Stomach (tissue), 9 donors: ENCODE data around the gene DEPP1. TPM values are rescaled to one million over a fixed set of nuclear protein-coding genes. Genes with fewer than 3 reads are reported as not detected.

Source experiments
- DNase-seq, 2 donors: peaks; one replicate each; pipeline versions ENCODE4 v3.0.0 to v3.0.0-alpha.2; 2013 to 2019
- H3K27ac ChIP-seq, 5 donors: fragments of 200-600 bp in 4 of 5; sonication (generic) in 4 of 5; one replicate each; pipeline ENCODE4 v1.5.1; 2013 to 2019; ENCODE audit warnings: mild to moderate bottlenecking in 1 of 5, moderate library complexity in 1 of 5
- H3K27me3 ChIP-seq, 3 donors: fragments of 200-600 bp; sonication (generic); one replicate each; pipeline ENCODE4 v1.5.1; 2017 to 2019; ENCODE audit warnings: mixed run types in 1 of 3
- H3K36me3 ChIP-seq, 4 donors: fragments of 200-600 bp; sonication (generic); 1 replicate in 3 of 4; 2 replicates in 1 of 4; pipeline ENCODE4 v1.5.1; 2016 to 2019
- H3K4me1 ChIP-seq, 4 donors: fragments of 200-600 bp; sonication (generic); one replicate each; pipeline ENCODE4 v1.5.1; 2016 to 2019
- H3K4me3 ChIP-seq, 4 donors: fragments of 200-600 bp; sonication (generic) in 3 of 4; one replicate each; pipeline ENCODE4 v1.5.1; 2016 to 2019; ENCODE audit warnings: mild to moderate bottlenecking in 1 of 4
- H3K9me3 ChIP-seq, 4 donors: fragments of 200-600 bp; sonication (generic); one replicate each; pipeline ENCODE4 v1.5.1; 2016 to 2019
- EP300 ChIP-seq: sonication (generic); formaldehyde crosslinking; IDR thresholded peaks from one replicate; pipeline ENCODE4 v1.6.1; 2017; ENCODE audit warnings: antibody characterized with exemption
- POLR2A ChIP-seq, 4 donors: fragments of 450-650 bp; IDR thresholded peaks; one replicate each; pipeline ENCODE4 v1.6.1; 2016; ENCODE audit warnings: antibody characterized with exemption in 4 of 4, control low read depth in 2 of 4, mild to moderate bottlenecking in 1 of 4, moderate library complexity in 1 of 4
- POLR2AphosphoS5 ChIP-seq, 3 donors: sonication (generic); formaldehyde crosslinking; IDR thresholded peaks; one replicate each; pipeline ENCODE4 v1.6.1; 2016; ENCODE audit warnings: antibody characterized with exemption in 3 of 3
- WGBS, 5 donors: extraction: QIAGEN DNeasy Blood & Tissue Kit in 3 of 5; methylation state at CpG; one replicate each; pipeline versions ENCODE4 v1.1.5 to v1.1.7; 2013 to 2018; 5-methylcytosine and 5-hydroxymethylcytosine counted together
- intact Hi-C: fragments of 100-400 bp; cut with DNase I; formaldehyde crosslinking; loops from one replicate; pipeline ENCODE4 v1.15.1; 2023; ENCODE audit warnings: low total_unique reads
- polyA plus RNA-seq, 3 donors: library from polyadenylated mRNA; stranded (reverse); fragments of 200-250 nt; gene quantifications; one replicate each; pipeline ENCODE4 v1.2.3, GENCODE V29; 2013
- total RNA-seq, 5 donors: library from RNA; depleted of rRNA; stranded (reverse); fragments of >200 nt; gene quantifications; one replicate each; pipeline versions ENCODE4 v1.1.0 to v1.2.3, GENCODE V29; 2014 to 2016
- TF ChIP-seq, protein P1 (sequence below), 7 experiments: fragments of 450-650 bp in 4 of 7; fragments of 200-600 bp in 3 of 7; sonication (generic) in 3 of 7; IDR thresholded peaks; one replicate each; pipeline ENCODE4 v1.5.1; 2016 to 2019; ENCODE audit warnings: antibody characterized with exemption in 7 of 7, control low read depth in 2 of 7, mild to moderate bottlenecking in 1 of 7
- donor health status: healthy with polysubstance abuse.
- donor health status: Bipolar disorder and iron deficiency.
- donor health status: healthy.

The DEPP1 gene
- total and polyA plus RNA-seq, 8 donors = 9.8 to 72.9 (median 31.5) TPM

DNA sequence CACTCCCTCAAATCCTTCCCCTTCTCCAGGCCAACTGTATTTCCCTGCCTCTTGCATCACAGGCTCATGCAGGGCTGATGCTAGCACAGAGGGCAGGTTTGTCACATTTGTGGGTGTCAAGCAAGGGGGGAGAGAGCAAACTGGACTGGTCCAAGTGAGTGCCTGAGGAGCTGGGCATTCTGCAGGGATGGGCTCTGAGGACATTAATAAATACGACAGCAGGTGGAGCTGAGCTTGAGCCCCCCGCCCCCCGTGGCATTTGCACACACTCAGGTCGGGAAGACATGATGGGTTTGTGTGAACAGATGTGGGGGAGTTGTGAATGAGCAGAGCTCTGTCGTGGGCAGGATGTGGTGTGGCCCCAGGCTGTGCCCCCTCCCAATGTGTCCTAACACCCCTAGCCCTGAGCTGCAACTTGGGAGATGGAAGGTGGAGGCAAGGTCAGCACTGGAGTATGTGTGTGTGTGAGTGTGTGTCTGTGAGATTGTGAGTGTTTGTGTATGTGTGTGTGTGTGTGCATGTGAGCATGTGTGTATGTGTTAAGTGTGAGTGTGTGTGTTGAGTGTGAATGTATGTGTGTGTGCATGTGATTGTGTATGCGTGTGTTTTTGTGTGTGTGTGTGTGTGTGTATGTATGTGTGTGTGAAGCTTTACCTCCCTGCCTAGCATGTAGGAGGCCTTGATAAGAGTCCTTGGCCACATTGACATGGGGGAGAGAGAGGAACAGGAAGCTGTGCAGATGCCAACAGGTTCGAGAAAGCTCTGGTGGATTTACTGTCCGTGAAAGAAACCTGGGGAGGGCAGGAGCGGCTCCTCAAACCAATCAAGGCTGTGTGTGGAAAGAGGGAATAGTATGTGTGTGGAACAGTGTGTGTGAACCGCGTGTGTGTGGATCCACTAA lies 9.9 kb downstream of the DEPP1 start:
- Histone ChIP-seq H3K4me1 (peaks cover 40 to 68% (median 60%) of the 10 kb centered on the region in 4 donors), H3K27me3 (no peaks in the 10 kb centered on the region), H3K36me3 (peaks cover 9 to 41% (median 30%) of the 10 kb centered on the region in 4 donors), H3K9me3 (no peaks in the 10 kb centered on the region), H3K27ac (peak overlapping the region in 4 of 5 donors; percentile 39 to 70 (median 54)), H3K4me3 (peak overlapping the region in 1 of 4 donors; percentile 3)
- DNase-seq = no peak
- intact Hi-C loops = loop anchor here (5.0 kb wide), 1 partner anchor 36 kb away; no protein-coding TSS in a partner anchor
- 71 to 84% (median 78%) methylated on average over 10 to 11 of the region's 11 CpGs for WGBS, 5 donors
- no peak for TF ChIP-seq POLR2A (IDR thresholded peaks at IDR 0.05)
- peak in 1 of 3 donors; percentile 26 for TF ChIP-seq POLR2AphosphoS5 (IDR thresholded peaks at IDR 0.05)
- no peak for TF ChIP-seq EP300
- TF ChIP-seq, protein P1, sequence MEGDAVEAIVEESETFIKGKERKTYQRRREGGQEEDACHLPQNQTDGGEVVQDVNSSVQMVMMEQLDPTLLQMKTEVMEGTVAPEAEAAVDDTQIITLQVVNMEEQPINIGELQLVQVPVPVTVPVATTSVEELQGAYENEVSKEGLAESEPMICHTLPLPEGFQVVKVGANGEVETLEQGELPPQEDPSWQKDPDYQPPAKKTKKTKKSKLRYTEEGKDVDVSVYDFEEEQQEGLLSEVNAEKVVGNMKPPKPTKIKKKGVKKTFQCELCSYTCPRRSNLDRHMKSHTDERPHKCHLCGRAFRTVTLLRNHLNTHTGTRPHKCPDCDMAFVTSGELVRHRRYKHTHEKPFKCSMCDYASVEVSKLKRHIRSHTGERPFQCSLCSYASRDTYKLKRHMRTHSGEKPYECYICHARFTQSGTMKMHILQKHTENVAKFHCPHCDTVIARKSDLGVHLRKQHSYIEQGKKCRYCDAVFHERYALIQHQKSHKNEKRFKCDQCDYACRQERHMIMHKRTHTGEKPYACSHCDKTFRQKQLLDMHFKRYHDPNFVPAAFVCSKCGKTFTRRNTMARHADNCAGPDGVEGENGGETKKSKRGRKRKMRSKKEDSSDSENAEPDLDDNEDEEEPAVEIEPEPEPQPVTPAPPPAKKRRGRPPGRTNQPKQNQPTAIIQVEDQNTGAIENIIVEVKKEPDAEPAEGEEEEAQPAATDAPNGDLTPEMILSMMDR (IDR thresholded peaks at IDR 0.05) = no peak

DNA sequence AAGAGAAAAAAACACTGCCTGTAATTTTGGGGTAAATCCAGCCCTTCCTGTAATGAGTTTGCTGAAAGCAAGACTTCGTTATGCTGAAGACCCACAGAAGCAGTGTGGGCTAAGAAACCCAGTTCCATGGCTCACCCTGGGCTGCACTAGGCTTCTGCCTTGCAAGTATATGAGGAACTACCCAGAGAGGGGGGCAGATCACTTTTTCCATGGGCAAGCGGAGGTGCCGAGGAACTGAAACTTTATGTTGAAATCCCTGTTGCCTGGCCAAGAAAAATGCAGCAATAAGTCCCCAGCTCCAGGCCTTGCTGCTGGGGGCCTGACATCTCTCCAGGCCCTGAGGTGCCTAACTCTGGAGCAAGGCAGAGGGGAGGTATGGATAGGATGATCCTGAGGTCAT lies 10.5 kb downstream of the DEPP1 start:
- Histone ChIP-seq H3K27me3 (no peaks in the 10 kb centered on the region), H3K4me3 (peak overlapping the region in 1 of 4 donors; percentile 3), H3K9me3 (no peaks in the 10 kb centered on the region), H3K4me1 (peaks cover 38 to 68% (median 60%) of the 10 kb centered on the region in 4 donors), H3K27ac (peak overlapping the region in 4 of 5 donors; percentile 39 to 70 (median 54)), H3K36me3 (peaks cover 9 to 39% (median 30%) of the 10 kb centered on the region in 4 donors)
- intact Hi-C loops = loop anchor here (5.0 kb wide), 1 partner anchor 36 kb away; no protein-coding TSS in a partner anchor
- TF ChIP-seq POLR2AphosphoS5 (IDR thresholded peaks at IDR 0.05) (no peak), POLR2A (IDR thresholded peaks at IDR 0.05) (no peak), EP300 (no peak)
- TF ChIP-seq, protein P1 (IDR thresholded peaks at IDR 0.05) = no peak
- DNase-seq = no peak
- WGBS, 5 donors = 51 to 80% (median 66%) methylated on average over 3 of the region's 3 CpGs

DNA sequence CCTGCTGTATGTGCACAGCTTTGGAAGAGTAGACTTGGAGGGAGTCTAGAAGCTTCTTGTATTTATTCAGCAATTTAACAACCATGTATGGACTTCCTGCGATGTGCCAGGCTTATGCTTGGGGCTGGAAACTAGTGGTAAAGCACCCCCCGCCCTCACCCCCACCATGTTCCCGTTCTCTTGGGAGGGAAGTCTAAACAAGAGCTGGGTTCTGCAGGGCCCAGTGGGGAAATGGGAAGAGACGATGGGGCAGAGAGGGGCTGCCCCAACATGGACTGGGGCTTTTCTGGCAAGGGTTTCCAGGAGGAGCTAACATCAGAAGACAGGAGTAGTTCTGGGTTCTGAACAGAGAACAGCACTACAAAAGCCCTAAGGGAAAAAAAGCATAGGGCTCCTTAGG lies 11.0 kb downstream of the DEPP1 start:
- WGBS, 5 donors = 76 to 87% (median 85%) methylated on average over 4 of the region's 4 CpGs
- peaks cover 36 to 69% (median 58%) of the 10 kb centered on the region in 4 donors for H3K4me1 ChIP-seq
- DNase-seq = no peak
- peak overlapping the region in 4 of 5 donors; percentile 39 to 70 (median 54) for H3K27ac ChIP-seq
- no peak for TF ChIP-seq POLR2AphosphoS5 (IDR thresholded peaks at IDR 0.05)
- no peak for TF ChIP-seq POLR2A (IDR thresholded peaks at IDR 0.05)
- no peaks in the 10 kb centered on the region for H3K27me3 ChIP-seq
- intact Hi-C loops = loop anchor here (5.0 kb wide), 1 partner anchor 35 kb away; no protein-coding TSS in a partner anchor
- no peaks in the 10 kb centered on the region for H3K9me3 ChIP-seq
- peaks cover 9 to 34% (median 28%) of the 10 kb centered on the region in 4 donors for H3K36me3 ChIP-seq
- no peak overlapping the region for H3K4me3 ChIP-seq

GRCh38 chr10:44966816-44967509 lies 11.6 kb downstream of the DEPP1 start:
- peak overlapping the region in 4 of 5 donors; percentile 39 to 70 (median 54) for H3K27ac ChIP-seq
- intact Hi-C loops = loop anchor here (5.0 kb wide), 1 partner anchor 35 kb away; no protein-coding TSS in a partner anchor
- peaks cover 9 to 28% (median 24%) of the 10 kb centered on the region in 4 donors for H3K36me3 ChIP-seq
- H3K27me3 ChIP-seq = no peaks in the 10 kb centered on the region
- peaks cover 36 to 76% (median 61%) of the 10 kb centered on the region in 4 donors for H3K4me1 ChIP-seq
- H3K4me3 ChIP-seq = no peak overlapping the region
- no peak for DNase-seq
- no peaks in the 10 kb centered on the region for H3K9me3 ChIP-seq
- no peak for TF ChIP-seq POLR2AphosphoS5 (IDR thresholded peaks at IDR 0.05)
- TF ChIP-seq, protein P1 (IDR thresholded peaks at IDR 0.05) = peak in 1 of 7 experiments; percentile 21
- WGBS, 5 donors = 92 to 96% (median 93%) methylated on average over 2 to 8 of the region's 8 CpGs
